Effector memory CD8-positive, alpha-beta T cell (primary cell): ENCODE measurements around the gene ANOS1.

Experiments
- ATAC-seq: fragments of 150-1000 bp; cut with Tn5 transposase; replicated peaks from 2 replicates; pipeline ENCODE4 v1.10.0; 2021; ENCODE audit warnings: mild to moderate bottlenecking, moderate library complexity
- DNase-seq, 3 experiments: peaks; one replicate each; pipeline ENCODE4 v3.0.0; 2021
- H3K27ac Mint-ChIP-seq, 2 donors: one replicate each; pipeline ENCODE4 v1.8.0; 2022; ENCODE audit warnings: mild to moderate bottlenecking in 2 of 2, mixed read lengths in 2 of 2, moderate library complexity in 2 of 2
- H3K27me3 Mint-ChIP-seq, 2 donors: one replicate each; pipeline ENCODE4 v1.8.0; 2022; ENCODE audit warnings: mixed read lengths in 2 of 2
- H3K36me3 Mint-ChIP-seq: one replicate; pipeline ENCODE4 v1.8.0; 2022; ENCODE audit warnings: mild to moderate bottlenecking, moderate library complexity, mixed read lengths; ENCODE audit not compliant: insufficient read depth
- H3K4me1 Mint-ChIP-seq, 2 donors: one replicate each; pipeline ENCODE4 v1.8.0; 2022; ENCODE audit warnings: low read depth in 2 of 2, mixed read lengths in 2 of 2
- H3K4me3 Mint-ChIP-seq, 2 donors: one replicate each; pipeline ENCODE4 v1.8.0; 2022; ENCODE audit warnings: mild to moderate bottlenecking in 2 of 2, mixed read lengths in 2 of 2, moderate library complexity in 2 of 2
- H3K9me3 Mint-ChIP-seq, 2 donors: one replicate each; pipeline ENCODE4 v1.8.0; 2022; ENCODE audit warnings: mixed read lengths in 2 of 2

The ANOS1 gene

GRCh38 chrX:8737883-8738282, 5.9 kb upstream of the ANOS1 start:
- ATAC-seq, result no peak

GRCh38 chrX:8730812-8731558, 952 bp downstream of the ANOS1 start:
- Mint-ChIP-seq H3K36me3 (no peaks in the 10 kb centered on the region), H3K27ac (no peak overlapping the region), H3K4me1 (peaks cover 0 to 8% of the 10 kb centered on the region in 2 donors), H3K27me3 (peaks cover 11 to 48% of the 10 kb centered on the region in 2 donors), H3K9me3 (no peaks in the 10 kb centered on the region), H3K4me3 (no peak overlapping the region)
- ATAC-seq (no peak), DNase-seq (no peak)

More at GRCh38 chrX:8737883-8738282, 5.9 kb upstream of the ANOS1 start:
- Mint-ChIP-seq H3K27me3 (peaks cover 8 to 17% of the 10 kb centered on the region in 2 donors), H3K36me3 (no peaks in the 10 kb centered on the region), H3K27ac (no peak overlapping the region), H3K4me1 (peaks cover 0 to 4% of the 10 kb centered on the region in 2 donors), H3K9me3 (no peaks in the 10 kb centered on the region), H3K4me3 (no peak overlapping the region)
- no peak for DNase-seq

- no peak for DNase-seq
Measured at GRCh38 chrX:8729811-8730210, 2.1 kb downstream of the ANOS1 start.

GRCh38 chrX:8728932-8729535, 2.9 kb downstream of the ANOS1 start:
- H3K4me3 Mint-ChIP-seq, result no peak overlapping the region
- H3K36me3 Mint-ChIP-seq, result no peaks in the 10 kb centered on the region
- peaks cover 0 to 8% of the 10 kb centered on the region in 2 donors for H3K4me1 Mint-ChIP-seq
- no peaks in the 10 kb centered on the region for H3K9me3 Mint-ChIP-seq
- ATAC-seq (no peak), DNase-seq (no peak)
- H3K27me3 Mint-ChIP-seq, result peaks cover 12 to 48% of the 10 kb centered on the region in 2 donors
- H3K27ac Mint-ChIP-seq, result no peak overlapping the region

More at GRCh38 chrX:8729811-8730210, 2.1 kb downstream of the ANOS1 start:
- peaks cover 0 to 8% of the 10 kb centered on the region in 2 donors for H3K4me1 Mint-ChIP-seq
- H3K9me3 Mint-ChIP-seq, result no peaks in the 10 kb centered on the region
- no peaks in the 10 kb centered on the region for H3K36me3 Mint-ChIP-seq
- H3K4me3 Mint-ChIP-seq, result no peak overlapping the region
- no peak overlapping the region for H3K27ac Mint-ChIP-seq
- peaks cover 11 to 48% of the 10 kb centered on the region in 2 donors for H3K27me3 Mint-ChIP-seq
- no peak for ATAC-seq

- H3K9me3 Mint-ChIP-seq, result no peaks in the 10 kb centered on the region
- H3K27me3 Mint-ChIP-seq, result peaks cover 15 to 32% of the 10 kb centered on the region in 2 donors
- H3K4me1 Mint-ChIP-seq, result peaks cover 0 to 2% of the 10 kb centered on the region in 2 donors
- no peak for DNase-seq
- no peaks in the 10 kb centered on the region for H3K36me3 Mint-ChIP-seq
- no peak overlapping the region for H3K4me3 Mint-ChIP-seq
- no peak for ATAC-seq
- H3K27ac Mint-ChIP-seq, result no peak overlapping the region
Measured at GRCh38 chrX:8726031-8726652, 5.8 kb downstream of the ANOS1 start.

GRCh38 chrX:8724300-8724699, 7.6 kb downstream of the ANOS1 start:
- Mint-ChIP-seq H3K9me3 (no peaks in the 10 kb centered on the region), H3K4me3 (no peak overlapping the region), H3K4me1 (no peaks in the 10 kb centered on the region), H3K36me3 (no peaks in the 10 kb centered on the region), H3K27me3 (peaks cover 15 to 20% of the 10 kb centered on the region in 2 donors), H3K27ac (no peak overlapping the region)
- no peak for DNase-seq
- no peak for ATAC-seq

- H3K27ac Mint-ChIP-seq, result no peak overlapping the region
- no peaks in the 10 kb centered on the region for H3K4me1 Mint-ChIP-seq
- ATAC-seq (no peak), DNase-seq (no peak)
- H3K4me3 Mint-ChIP-seq, result no peak overlapping the region
- no peaks in the 10 kb centered on the region for H3K36me3 Mint-ChIP-seq
- H3K9me3 Mint-ChIP-seq, result no peaks in the 10 kb centered on the region
- H3K27me3 Mint-ChIP-seq, result peaks cover 5 to 15% of the 10 kb centered on the region in 2 donors
Measured at GRCh38 chrX:8721536-8721935, 10.4 kb downstream of the ANOS1 start.

GRCh38 chrX:8720136-8720535, 11.8 kb downstream of the ANOS1 start:
- Mint-ChIP-seq H3K27me3 (peaks cover 0 to 15% of the 10 kb centered on the region in 2 donors), H3K36me3 (no peaks in the 10 kb centered on the region), H3K27ac (no peak overlapping the region), H3K4me3 (no peak overlapping the region), H3K4me1 (no peaks in the 10 kb centered on the region), H3K9me3 (no peaks in the 10 kb centered on the region)
- DNase-seq (no peak), ATAC-seq (no peak)

GRCh38 chrX:8717354-8717753, 14.6 kb downstream of the ANOS1 start:
- no peak for DNase-seq
- Mint-ChIP-seq H3K4me3 (no peak overlapping the region), H3K27ac (no peak overlapping the region), H3K9me3 (no peaks in the 10 kb centered on the region), H3K4me1 (no peaks in the 10 kb centered on the region), H3K36me3 (no peaks in the 10 kb centered on the region), H3K27me3 (no peaks in the 10 kb centered on the region)
- ATAC-seq, result no peak

- H3K4me3 Mint-ChIP-seq, result no peak overlapping the region
- DNase-seq (no peak), ATAC-seq (no peak)
- no peaks in the 10 kb centered on the region for H3K27me3 Mint-ChIP-seq
- H3K4me1 Mint-ChIP-seq, result no peaks in the 10 kb centered on the region
- H3K36me3 Mint-ChIP-seq, result no peaks in the 10 kb centered on the region
- H3K27ac Mint-ChIP-seq, result no peak overlapping the region
- H3K9me3 Mint-ChIP-seq, result no peaks in the 10 kb centered on the region
Measured at GRCh38 chrX:8714164-8714563, 17.8 kb downstream of the ANOS1 start.

GRCh38 chrX:8711401-8711800, 20.5 kb downstream of the ANOS1 start:
- ATAC-seq (no peak), DNase-seq (no peak)
- peaks cover 4 to 9% of the 10 kb centered on the region in 2 donors for H3K27me3 Mint-ChIP-seq
- H3K4me1 Mint-ChIP-seq, result no peaks in the 10 kb centered on the region
- H3K9me3 Mint-ChIP-seq, result no peaks in the 10 kb centered on the region
- H3K4me3 Mint-ChIP-seq, result no peak overlapping the region
- H3K27ac Mint-ChIP-seq, result no peak overlapping the region
- H3K36me3 Mint-ChIP-seq, result no peaks in the 10 kb centered on the region

- peaks cover 0 to 2% of the 10 kb centered on the region in 2 donors for H3K9me3 Mint-ChIP-seq
- no peak overlapping the region for H3K4me3 Mint-ChIP-seq
- H3K27ac Mint-ChIP-seq, result no peak overlapping the region
- H3K4me1 Mint-ChIP-seq, result no peaks in the 10 kb centered on the region
- ATAC-seq (no peak), DNase-seq (no peak)
- H3K36me3 Mint-ChIP-seq, result no peaks in the 10 kb centered on the region
- H3K27me3 Mint-ChIP-seq, result peaks cover 9 to 15% of the 10 kb centered on the region in 2 donors
Measured at GRCh38 chrX:8704184-8704583, 27.8 kb downstream of the ANOS1 start.

GRCh38 chrX:8692871-8693270, 39.1 kb downstream of the ANOS1 start:
- H3K27me3 Mint-ChIP-seq, result peaks cover 0 to 5% of the 10 kb centered on the region in 2 donors
- H3K4me1 Mint-ChIP-seq, result no peaks in the 10 kb centered on the region
- ATAC-seq (no peak), DNase-seq (no peak)
- no peaks in the 10 kb centered on the region for H3K9me3 Mint-ChIP-seq
- H3K27ac Mint-ChIP-seq, result no peak overlapping the region
- H3K36me3 Mint-ChIP-seq, result no peaks in the 10 kb centered on the region
- H3K4me3 Mint-ChIP-seq, result no peak overlapping the region

GRCh38 chrX:8689473-8689872, 42.5 kb downstream of the ANOS1 start:
- Mint-ChIP-seq H3K36me3 (no peaks in the 10 kb centered on the region), H3K4me3 (no peak overlapping the region), H3K27ac (no peak overlapping the region), H3K27me3 (peaks cover 0 to 5% of the 10 kb centered on the region in 2 donors), H3K4me1 (no peaks in the 10 kb centered on the region), H3K9me3 (no peaks in the 10 kb centered on the region)
- no peak for ATAC-seq
- no peak for DNase-seq
